ENCODE data around the gene ARHGAP18.

The ARHGAP18 gene

GRCh38 chr6:129709769-129710449, at the start of gene ARHGAP18:
TSS of gene ARHGAP18 (minus strand) at chr6:129710177. CDS start at chr6:129710136, 41 bp downstream.
- DNase-seq, result peak; percentile 30 to 74

- DNase-seq, result no peak
These were observed 45.8 kb upstream of the ARHGAP18 start for GRCh38 chr6:129755787-129756186.

- DNase-seq, result peak; percentile 27 to 38
These were observed 44.8 kb upstream of the ARHGAP18 start for GRCh38 chr6:129754750-129755149.

GRCh38 chr6:129753422-129753821, 43.4 kb upstream of the ARHGAP18 start:
- no peak for DNase-seq

- no peak for DNase-seq
These were observed 41.4 kb upstream of the ARHGAP18 start for GRCh38 chr6:129751384-129751783.

- no peak for DNase-seq
These were observed 40.4 kb upstream of the ARHGAP18 start for GRCh38 chr6:129750360-129750759.

GRCh38 chr6:129749749-129750120, 39.8 kb upstream of the ARHGAP18 start:
- peak in 1 of 2 experiments; percentile 9 for DNase-seq

GRCh38 chr6:129748901-129749748, 39.1 kb upstream of the ARHGAP18 start:
- no peak for DNase-seq

GRCh38 chr6:129748212-129748900, 38.4 kb upstream of the ARHGAP18 start:
- no peak for DNase-seq

- no peak for DNase-seq
These were observed 37.7 kb upstream of the ARHGAP18 start for GRCh38 chr6:129747588-129748112.

- DNase-seq, result no peak
These were observed 34.9 kb upstream of the ARHGAP18 start for GRCh38 chr6:129744880-129745237.

GRCh38 chr6:129744201-129744879, 34.4 kb upstream of the ARHGAP18 start:
- peak in 1 of 2 experiments; percentile 41 for DNase-seq

- no peak for DNase-seq
These were observed 30.0 kb upstream of the ARHGAP18 start for GRCh38 chr6:129740013-129740412.

GRCh38 chr6:129736105-129736504, 26.1 kb upstream of the ARHGAP18 start:
- DNase-seq, result no peak

- DNase-seq, result no peak
These were observed 23.3 kb upstream of the ARHGAP18 start for GRCh38 chr6:129733290-129733689.

GRCh38 chr6:129732542-129732941, 22.6 kb upstream of the ARHGAP18 start:
- DNase-seq, result no peak

- DNase-seq, result no peak
These were observed 22.1 kb upstream of the ARHGAP18 start for GRCh38 chr6:129732034-129732433.

- DNase-seq, result no peak
These were observed 21.5 kb upstream of the ARHGAP18 start for GRCh38 chr6:129731428-129731827.

GRCh38 chr6:129730477-129731165, 20.6 kb upstream of the ARHGAP18 start:
- peak in 1 of 2 experiments; percentile 11 for DNase-seq

- no peak for DNase-seq
These were observed 16.7 kb upstream of the ARHGAP18 start for GRCh38 chr6:129726650-129727049.

- DNase-seq, result no peak
These were observed 15.4 kb upstream of the ARHGAP18 start for GRCh38 chr6:129725341-129725740.

- no peak for DNase-seq
These were observed 9.7 kb upstream of the ARHGAP18 start for GRCh38 chr6:129719692-129720091.
